ENCODE measurements around the gene OST4.
A peak's percentile ranks its signal among the peaks of the same experiment; 100 is the strongest.

Gene OST4

DNA sequence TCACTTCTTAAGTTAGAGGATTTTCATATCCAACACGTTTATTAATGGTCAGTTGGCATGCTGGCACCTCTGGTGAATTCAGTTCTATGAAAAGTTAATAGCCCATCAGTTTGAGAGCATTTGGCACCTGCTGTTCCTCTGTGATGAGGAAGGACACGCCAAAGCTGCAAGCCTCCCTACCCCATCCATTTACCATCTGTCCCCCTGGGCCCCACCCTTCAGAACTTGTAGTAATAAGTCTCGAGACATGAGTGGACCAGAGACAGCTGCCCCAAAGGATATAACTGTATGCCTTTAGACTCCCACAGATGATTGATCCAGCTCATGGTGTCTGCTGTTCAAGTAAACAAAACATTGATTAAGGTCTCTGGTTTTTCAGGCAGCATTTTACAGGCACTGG is 6.3 kb downstream of the OST4 start:
- DNase-seq = peak in 1 of 10 donors; percentile 7
- intact Hi-C loops (cut with DNase I) = no loop called here

GRCh38 chr2:27060323-27060722 is 11.1 kb downstream of the OST4 start:
- intact Hi-C loops (cut with DNase I) = no loop called here
- DNase-seq = peak in 1 of 10 donors; percentile 12

DNA sequence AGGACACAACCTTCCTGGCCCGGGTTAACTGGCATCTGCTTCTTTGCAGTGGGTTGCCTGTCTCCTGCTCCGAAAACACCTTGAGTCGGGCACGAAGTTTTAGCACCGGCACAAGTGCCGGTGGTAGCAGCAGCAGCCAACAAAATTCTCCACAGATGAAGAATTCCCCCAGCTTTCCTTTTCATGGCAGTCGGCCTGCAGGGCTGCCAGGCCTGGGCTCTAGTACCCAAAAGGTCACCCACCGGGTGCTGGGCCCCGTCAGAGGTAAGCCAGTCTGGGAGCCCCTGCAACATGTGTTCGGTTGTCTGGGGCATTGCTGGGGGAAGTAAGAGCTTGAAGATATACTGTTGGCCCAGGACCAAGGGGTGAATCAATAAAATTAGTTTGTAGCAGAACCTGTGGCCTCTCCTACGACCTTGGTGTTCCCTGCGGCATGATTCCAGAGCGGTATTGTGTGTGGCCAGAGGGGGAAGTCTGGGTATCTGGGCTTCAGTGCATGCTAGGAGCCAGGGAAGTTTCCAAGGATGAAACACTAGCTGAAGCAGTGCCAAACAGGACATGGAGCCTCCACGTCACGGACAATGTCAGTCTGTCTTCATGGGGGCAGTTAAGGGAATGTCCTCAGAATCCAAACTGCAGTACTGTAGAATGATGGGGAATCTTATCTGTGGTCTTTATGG is 12.2 kb downstream of the OST4 start:
- DNase-seq = no peak
- intact Hi-C loops (cut with DNase I) = no loop called here

DNA sequence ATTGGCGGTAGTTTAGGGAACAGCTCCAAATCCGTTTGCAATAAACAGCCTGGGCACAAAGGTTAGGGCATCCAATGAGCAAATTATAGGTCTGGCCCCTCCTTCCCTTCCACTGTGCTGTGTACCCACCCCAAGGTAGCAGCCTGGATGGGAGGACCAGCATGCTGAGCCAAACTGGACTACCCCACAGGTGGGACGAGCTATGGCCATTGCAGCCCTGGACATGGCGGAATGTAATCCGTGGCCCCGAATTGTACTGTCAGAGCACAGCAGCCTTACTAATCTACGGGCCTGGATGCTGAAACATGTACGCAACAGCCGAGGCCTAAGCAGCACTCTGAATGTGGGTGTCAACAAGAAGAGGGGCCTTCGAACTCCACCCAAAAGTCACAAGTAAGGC is 13.2 kb downstream of the OST4 start:
- intact Hi-C loops (cut with DNase I) = no loop called here
- DNase-seq = peak in 1 of 10 donors; percentile 45

DNA sequence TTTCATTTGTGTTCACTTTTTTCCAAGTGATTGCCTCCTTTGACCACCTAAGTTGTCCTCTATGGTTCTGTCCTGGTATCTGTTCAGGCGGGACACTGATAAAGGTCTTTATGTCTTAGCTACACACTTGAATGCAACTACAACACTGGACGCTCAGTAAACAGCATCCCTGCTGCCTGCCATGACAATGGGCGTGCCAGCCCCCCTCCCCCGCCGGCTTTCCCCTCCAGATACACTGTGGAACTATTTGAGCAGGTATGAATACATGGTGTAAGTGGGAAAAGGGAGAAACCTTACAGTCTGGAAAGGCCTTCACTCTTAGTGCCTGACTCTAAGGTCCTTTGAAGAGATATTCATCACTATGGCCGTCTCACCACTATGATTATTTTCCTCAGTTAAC is 14.3 kb downstream of the OST4 start:
- intact Hi-C loops (cut with DNase I) = no loop called here
- DNase-seq = no peak

GRCh38 chr2:27054721-27055120 is 16.7 kb downstream of the OST4 start:
- no peak for DNase-seq
- intact Hi-C loops (cut with DNase I) = no loop called here

GRCh38 chr2:27053776-27054175 is 17.7 kb downstream of the OST4 start:
- no peak for DNase-seq
- intact Hi-C loops (cut with DNase I) = no loop called here

- no peak for DNase-seq
- intact Hi-C loops (cut with DNase I) = no loop called here
Observed at GRCh38 chr2:27053321-27053720, 18.1 kb downstream of the OST4 start.

GRCh38 chr2:27051902-27052645 is 19.4 kb downstream of the OST4 start:
- DNase-seq = peak in 6 of 10 donors; percentile 11 to 86 (median 53)
- intact Hi-C loops (cut with DNase I) = loop anchor here (2.0 kb wide), 2 partner anchors 19 to 35 kb away; partner anchors contain the start of genes KHK and TMEM214

GRCh38 chr2:27050996-27051901 is 20.2 kb downstream of the OST4 start, which contains the start of gene AGBL5:
TSS of gene AGBL5 (plus strand) at chr2:27051668. CDS start at chr2:27052959, 1,291 bp downstream.
- DNase-seq = peak; percentile 93 to 99 (median 96)
- intact Hi-C loops (cut with DNase I) = loop anchor here (2.0 kb wide), 2 partner anchors 18 to 36 kb away; partner anchors contain the start of genes KHK and TMEM214

DNA sequence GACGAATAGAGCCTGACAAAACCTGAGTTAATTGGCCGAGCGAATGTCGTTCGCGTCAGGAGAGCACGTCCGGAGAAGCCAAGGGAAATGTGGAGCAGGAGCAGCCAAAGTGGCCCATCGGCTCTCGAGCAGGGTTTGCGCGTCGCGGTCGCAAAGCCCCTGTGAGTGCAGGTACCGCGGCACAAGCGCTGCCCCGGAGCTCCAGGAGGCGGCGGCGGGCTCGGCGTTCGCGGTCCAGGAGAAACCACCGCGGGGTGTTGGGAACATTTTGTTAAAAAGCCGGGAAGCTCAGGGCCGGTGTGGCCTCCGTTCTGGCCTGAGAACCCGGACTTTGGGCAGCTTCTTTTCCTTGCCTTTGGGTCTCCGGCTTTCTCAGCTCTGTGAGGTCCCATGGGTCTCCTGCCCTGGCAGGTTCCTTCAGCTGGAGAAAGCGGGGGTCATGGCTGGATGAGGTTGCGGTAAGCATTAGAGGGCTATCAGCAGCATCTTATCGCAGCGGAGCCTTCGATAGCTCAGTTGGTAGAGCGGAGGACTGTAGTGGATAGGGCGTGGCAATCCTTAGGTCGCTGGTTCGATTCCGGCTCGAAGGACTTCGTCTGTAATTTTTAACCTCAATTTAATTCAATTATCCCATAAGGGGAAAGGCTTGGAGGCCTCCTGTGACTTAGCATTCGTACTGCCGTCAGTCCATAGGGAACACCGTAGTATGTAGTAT is 21.0 kb downstream of the OST4 start:
- intact Hi-C loops (cut with DNase I) = loop anchor here (2.0 kb wide), 2 partner anchors 18 to 36 kb away; partner anchors contain the start of genes KHK and TMEM214
- peak; percentile 89 to 99 (median 93) for DNase-seq

GRCh38 chr2:27049422-27050280 is 21.8 kb downstream of the OST4 start:
- peak in 1 of 10 donors; percentile 87 for DNase-seq
- intact Hi-C loops (cut with DNase I) = loop anchor here (2.0 kb wide), 2 partner anchors 17 to 37 kb away; partner anchors contain the start of genes KHK and TMEM214

DNA sequence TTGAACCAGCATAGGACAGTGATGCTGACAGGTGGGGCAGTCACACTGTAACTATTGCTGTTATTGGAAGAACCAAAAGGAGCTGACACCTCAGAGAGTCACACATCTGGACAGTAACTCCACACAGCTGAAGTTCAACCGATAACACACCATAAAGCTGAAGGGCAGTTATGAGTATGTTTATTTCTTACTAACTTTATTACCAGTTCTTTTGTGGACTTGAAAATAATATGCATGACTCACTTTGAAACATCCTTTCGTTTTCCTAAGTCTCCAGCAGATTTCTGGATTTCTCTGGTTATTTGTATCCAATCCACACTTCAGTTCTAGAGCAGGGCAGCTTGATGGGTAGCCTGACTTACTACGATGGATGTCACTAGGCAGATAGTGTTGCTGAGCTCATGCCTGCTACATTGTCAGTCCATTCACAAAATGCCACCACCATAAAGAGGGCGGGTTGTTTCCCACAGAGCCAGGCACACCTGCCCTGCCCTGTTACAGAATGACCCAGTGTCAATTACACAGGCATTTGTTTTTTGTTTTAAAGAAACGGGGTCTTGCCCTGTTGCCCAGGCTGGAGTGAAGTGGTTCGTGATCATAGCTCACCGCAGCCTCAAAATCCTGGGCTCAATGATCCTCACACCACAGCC is 28.3 kb downstream of the OST4 start:
- no peak for DNase-seq
- intact Hi-C loops (cut with DNase I) = no loop called here

GRCh38 chr2:27042159-27042661 is 29.2 kb downstream of the OST4 start:
- intact Hi-C loops (cut with DNase I) = no loop called here
- no peak for DNase-seq

- intact Hi-C loops (cut with DNase I) = no loop called here
- no peak for DNase-seq
Observed at GRCh38 chr2:27041752-27042151, 29.7 kb downstream of the OST4 start.

- DNase-seq = peak in 1 of 10 donors; percentile 57
- intact Hi-C loops (cut with DNase I) = no loop called here
Observed at GRCh38 chr2:27040282-27040681, 31.2 kb downstream of the OST4 start.

- peak in 1 of 10 donors; percentile 33 for DNase-seq
- intact Hi-C loops (cut with DNase I) = no loop called here
Observed at GRCh38 chr2:27039871-27040270, 31.6 kb downstream of the OST4 start.

GRCh38 chr2:27039426-27039825 is 32.0 kb downstream of the OST4 start:
- intact Hi-C loops (cut with DNase I) = no loop called here
- DNase-seq = peak in 2 of 10 donors; percentile 58 to 65

All from posterior cingulate gyrus (tissue), 11 donors.